Activated CD8-positive, alpha-beta T cell treated with anti-CD3 and anti-CD28 coated beads for 36 hours (primary cell): ENCODE data around the gene GRAP2. TPM values are rescaled to one million over a fixed set of nuclear protein-coding genes. Genes with fewer than 3 reads are reported as not detected.
A peak's percentile ranks its signal among the peaks of the same experiment; 100 is the strongest.

Experiments used
- ATAC-seq: fragments of 200-7000 bp; cut with Tn5 transposase; one replicate; pipeline ENCODE4 v1.10.0; 2021; ENCODE audit warnings: mild to moderate bottlenecking, moderate library complexity
- CTCF ChIA-PET: fragments of 350-600 bp; sonication (Branson Sonifier 250); formaldehyde crosslinking; loops from one replicate; lab custom pipeline; 2021; ENCODE audit warnings: antibody characterized with exemption; lab: Charles Lee
- POLR2A ChIA-PET: fragments of 350-600 bp; sonication (Branson Sonifier 250); formaldehyde crosslinking; loops from one replicate; lab custom pipeline; 2021; ENCODE audit warnings: antibody characterized with exemption; lab: Charles Lee
- DNase-seq: peaks from one replicate; pipeline ENCODE4 v3.0.0-alpha.2; 2020
- H3K27ac Mint-ChIP-seq: one replicate; pipeline ENCODE4 v1.8.0; 2021; ENCODE audit warnings: mild to moderate bottlenecking, mixed read lengths
- H3K27me3 Mint-ChIP-seq: one replicate; pipeline ENCODE4 v1.8.0; 2021; ENCODE audit warnings: mixed read lengths
- H3K36me3 Mint-ChIP-seq: one replicate; pipeline ENCODE4 v1.8.0; 2021; ENCODE audit warnings: low read depth, mixed read lengths
- H3K4me1 Mint-ChIP-seq: one replicate; pipeline ENCODE4 v1.8.0; 2021; ENCODE audit warnings: low read depth, mixed read lengths
- H3K4me3 Mint-ChIP-seq: one replicate; pipeline ENCODE4 v1.8.0; 2021; ENCODE audit warnings: mild to moderate bottlenecking, moderate library complexity, mixed read lengths
- H3K9me3 Mint-ChIP-seq: one replicate; pipeline ENCODE4 v1.8.0; 2021; ENCODE audit warnings: mixed read lengths
- intact Hi-C: fragments of 100-400 bp; cut with micrococcal nuclease; formaldehyde crosslinking; loops from one replicate; pipeline ENCODE4 v1.10.0; 2022
- total RNA-seq, 2 experiments: library from RNA; stranded (reverse); gene quantifications; one replicate each; pipeline ENCODE4 v1.2.3, GENCODE V29; 2021
- TF ChIP-seq, protein P1 (sequence below): fragments of 200-600 bp; IDR thresholded peaks from one replicate; pipeline ENCODE4 v1.8.0; 2022; ENCODE audit warnings: antibody characterized with exemption, mild to moderate bottlenecking

Gene GRAP2
- total RNA-seq, 2 experiments from 2014 or later, result 83.2 to 86.8 TPM

GRCh38 chr22:39927544-39927943 is 26.7 kb downstream of the GRAP2 start:
- peaks cover 30% of the 10 kb centered on the region for H3K4me1 Mint-ChIP-seq
- H3K9me3 Mint-ChIP-seq, result no peaks in the 10 kb centered on the region
- TF ChIP-seq, protein P1, sequence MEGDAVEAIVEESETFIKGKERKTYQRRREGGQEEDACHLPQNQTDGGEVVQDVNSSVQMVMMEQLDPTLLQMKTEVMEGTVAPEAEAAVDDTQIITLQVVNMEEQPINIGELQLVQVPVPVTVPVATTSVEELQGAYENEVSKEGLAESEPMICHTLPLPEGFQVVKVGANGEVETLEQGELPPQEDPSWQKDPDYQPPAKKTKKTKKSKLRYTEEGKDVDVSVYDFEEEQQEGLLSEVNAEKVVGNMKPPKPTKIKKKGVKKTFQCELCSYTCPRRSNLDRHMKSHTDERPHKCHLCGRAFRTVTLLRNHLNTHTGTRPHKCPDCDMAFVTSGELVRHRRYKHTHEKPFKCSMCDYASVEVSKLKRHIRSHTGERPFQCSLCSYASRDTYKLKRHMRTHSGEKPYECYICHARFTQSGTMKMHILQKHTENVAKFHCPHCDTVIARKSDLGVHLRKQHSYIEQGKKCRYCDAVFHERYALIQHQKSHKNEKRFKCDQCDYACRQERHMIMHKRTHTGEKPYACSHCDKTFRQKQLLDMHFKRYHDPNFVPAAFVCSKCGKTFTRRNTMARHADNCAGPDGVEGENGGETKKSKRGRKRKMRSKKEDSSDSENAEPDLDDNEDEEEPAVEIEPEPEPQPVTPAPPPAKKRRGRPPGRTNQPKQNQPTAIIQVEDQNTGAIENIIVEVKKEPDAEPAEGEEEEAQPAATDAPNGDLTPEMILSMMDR, result peak; percentile 67
- DNase-seq (peak; percentile 73), ATAC-seq (peak; percentile 45)
- ChIA-PET CTCF (interaction anchor here (0.9 to 11.3 kb wide), 13 partner anchors 11 to 420 kb away, joined by 3 to 130 read pairs (median 7); no protein-coding TSS in a partner anchor), POLR2A (interaction anchor here (0.6 to 10.2 kb wide), 10 partner anchors 10 to 125 kb away, joined by 3 to 270 read pairs (median 10); partner anchors contain the start of gene GRAP2)
- no peaks in the 10 kb centered on the region for H3K27me3 Mint-ChIP-seq
- H3K27ac Mint-ChIP-seq, result no peak overlapping the region
- intact Hi-C loops, result loop anchor here (2.0 kb wide), 1 partner anchor 15 kb away; no protein-coding TSS in a partner anchor
- no peak overlapping the region for H3K4me3 Mint-ChIP-seq
- peaks cover 37% of the 10 kb centered on the region for H3K36me3 Mint-ChIP-seq

DNA sequence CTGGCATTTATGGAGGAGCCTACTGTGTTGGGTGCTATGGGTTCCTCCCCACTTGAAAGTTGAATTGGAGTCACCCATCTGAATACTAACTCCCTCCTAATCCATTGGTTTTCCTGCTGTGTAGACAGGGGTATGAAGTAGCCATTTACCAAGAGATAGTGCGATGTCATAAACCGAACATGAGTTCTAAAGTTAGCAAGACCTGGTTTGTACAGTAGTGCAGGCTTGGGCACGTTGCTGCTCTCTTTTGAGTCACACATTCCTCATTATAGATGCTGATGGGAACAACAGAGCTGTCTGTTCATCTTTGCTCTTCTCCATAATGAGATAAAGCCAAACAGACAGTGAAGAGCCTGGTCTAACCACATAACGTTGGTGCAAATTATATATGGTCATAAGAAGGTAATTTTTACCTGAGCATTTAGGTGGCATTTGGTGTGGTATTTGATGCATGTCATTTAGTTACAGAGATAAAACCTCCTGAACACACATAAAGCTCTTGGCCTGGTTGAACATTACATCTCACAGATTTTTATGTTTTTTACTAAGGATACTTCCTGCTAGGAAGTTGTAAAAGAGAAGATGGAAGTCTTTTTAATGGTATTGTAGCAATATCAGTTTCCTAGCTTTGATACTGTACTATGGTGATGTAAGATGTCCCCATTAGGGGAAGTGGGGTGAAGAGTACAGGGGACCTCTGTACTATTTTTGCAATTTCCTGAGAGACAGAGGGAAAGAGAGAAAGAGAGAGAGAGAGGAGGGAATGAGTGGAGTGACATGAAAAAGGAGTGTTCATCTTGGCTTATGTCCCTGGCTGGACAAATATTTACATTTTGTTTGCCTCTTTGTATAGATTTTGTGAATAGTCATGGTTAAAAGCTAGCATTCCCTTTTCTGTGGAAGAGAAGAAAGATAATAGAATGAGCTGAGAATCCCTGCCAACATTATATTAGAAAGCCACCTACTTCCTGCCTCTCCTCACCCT is 27.9 kb downstream of the GRAP2 start:
- peaks cover 33% of the 10 kb centered on the region for H3K4me1 Mint-ChIP-seq
- H3K9me3 Mint-ChIP-seq, result no peaks in the 10 kb centered on the region
- DNase-seq (peak; percentile 40), ATAC-seq (no peak)
- H3K27me3 Mint-ChIP-seq, result no peaks in the 10 kb centered on the region
- peaks cover 40% of the 10 kb centered on the region for H3K36me3 Mint-ChIP-seq
- H3K4me3 Mint-ChIP-seq, result no peak overlapping the region
- POLR2A ChIA-PET, result interaction anchor here (0.7 to 10.2 kb wide), 7 partner anchors 8 to 115 kb away, joined by 3 to 270 read pairs (median 7); partner anchors contain the start of genes GRAP2 and TMA7B
- CTCF ChIA-PET, result interaction anchor here (0.9 to 11.3 kb wide), 15 partner anchors 8 to 400 kb away, joined by 3 to 130 read pairs (median 4); no protein-coding TSS in a partner anchor
- intact Hi-C loops, result no loop called here
- no peak overlapping the region for H3K27ac Mint-ChIP-seq
- TF ChIP-seq, protein P1, result no peak

DNA sequence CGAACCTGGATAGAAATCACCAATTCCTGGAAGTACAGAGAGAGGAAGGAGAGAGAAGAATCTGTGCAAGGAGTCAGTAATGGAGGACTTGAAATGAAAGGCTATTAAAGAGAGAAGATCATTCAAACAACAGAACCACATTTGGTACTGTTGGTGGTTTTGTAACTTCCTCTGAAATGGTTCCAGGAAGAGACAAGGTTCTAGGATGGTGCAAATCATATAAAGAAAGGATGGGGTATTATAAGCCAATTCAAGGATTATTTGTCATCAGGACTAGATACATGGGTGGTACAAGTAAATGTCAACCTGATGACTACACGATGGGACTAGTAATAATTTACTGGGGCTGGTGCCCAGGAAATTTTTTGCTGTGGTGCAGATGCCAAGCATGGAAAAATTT is 30.4 kb downstream of the GRAP2 start:
- Mint-ChIP-seq H3K36me3 (peaks cover 41% of the 10 kb centered on the region), H3K27ac (no peak overlapping the region), H3K9me3 (no peaks in the 10 kb centered on the region), H3K4me1 (peaks cover 34% of the 10 kb centered on the region), H3K27me3 (no peaks in the 10 kb centered on the region), H3K4me3 (no peak overlapping the region)
- ATAC-seq, result peak; percentile 29
- TF ChIP-seq, protein P1, result no peak
- intact Hi-C loops, result no loop called here
- CTCF ChIA-PET, result interaction anchor here (11.3 kb wide), 1 partner anchor 22 kb away, joined by 130 read pairs; no protein-coding TSS in a partner anchor
- POLR2A ChIA-PET, result interaction anchor here (0.9 to 1.0 kb wide), 2 partner anchors 12 to 113 kb away, joined by 4 read pairs; no protein-coding TSS in a partner anchor
- DNase-seq, result no peak

DNA sequence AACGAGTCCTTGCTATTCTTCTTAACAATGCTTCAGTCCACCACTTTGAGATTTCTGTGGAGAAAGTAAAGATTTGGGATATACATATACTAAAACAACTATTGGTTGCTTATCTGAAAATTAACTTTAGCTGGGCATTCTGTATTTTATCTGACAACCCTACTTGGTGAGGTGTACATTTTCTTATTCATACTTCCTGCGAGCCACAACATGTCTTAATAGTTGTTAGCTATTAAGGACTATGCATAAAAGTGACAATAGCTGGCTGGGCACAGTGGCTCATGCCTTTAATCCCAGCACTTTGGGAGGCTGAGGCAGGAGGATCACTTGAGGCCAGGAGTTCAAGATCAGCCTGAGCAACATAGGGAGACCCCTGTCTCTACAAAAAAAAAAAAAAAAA is 31.3 kb downstream of the GRAP2 start:
- TF ChIP-seq, protein P1, result no peak
- peaks cover 43% of the 10 kb centered on the region for H3K4me1 Mint-ChIP-seq
- intact Hi-C loops, result no loop called here
- H3K4me3 Mint-ChIP-seq, result no peak overlapping the region
- ChIA-PET POLR2A (interaction anchor here (0.6 to 4.4 kb wide), 11 partner anchors 8 to 112 kb away, joined by 3 to 33 read pairs (median 6); no protein-coding TSS in a partner anchor), CTCF (interaction anchor here (0.6 to 4.2 kb wide), 16 partner anchors 9 to 397 kb away, joined by 3 to 50 read pairs (median 6); no protein-coding TSS in a partner anchor)
- peaks cover 38% of the 10 kb centered on the region for H3K36me3 Mint-ChIP-seq
- H3K27me3 Mint-ChIP-seq, result no peaks in the 10 kb centered on the region
- H3K9me3 Mint-ChIP-seq, result no peaks in the 10 kb centered on the region
- no peak for ATAC-seq
- no peak for DNase-seq
- H3K27ac Mint-ChIP-seq, result no peak overlapping the region
